ENCODE data around the gene JPH2. TPM values are rescaled to one million over a fixed set of nuclear protein-coding genes. Genes with fewer than 3 reads are reported as not detected.
A peak's percentile ranks its signal among the peaks of the same experiment; 100 is the strongest.

JPH2 gene
- total RNA-seq, 1 donor from 2014 or later: 0.12 TPM

DNA sequence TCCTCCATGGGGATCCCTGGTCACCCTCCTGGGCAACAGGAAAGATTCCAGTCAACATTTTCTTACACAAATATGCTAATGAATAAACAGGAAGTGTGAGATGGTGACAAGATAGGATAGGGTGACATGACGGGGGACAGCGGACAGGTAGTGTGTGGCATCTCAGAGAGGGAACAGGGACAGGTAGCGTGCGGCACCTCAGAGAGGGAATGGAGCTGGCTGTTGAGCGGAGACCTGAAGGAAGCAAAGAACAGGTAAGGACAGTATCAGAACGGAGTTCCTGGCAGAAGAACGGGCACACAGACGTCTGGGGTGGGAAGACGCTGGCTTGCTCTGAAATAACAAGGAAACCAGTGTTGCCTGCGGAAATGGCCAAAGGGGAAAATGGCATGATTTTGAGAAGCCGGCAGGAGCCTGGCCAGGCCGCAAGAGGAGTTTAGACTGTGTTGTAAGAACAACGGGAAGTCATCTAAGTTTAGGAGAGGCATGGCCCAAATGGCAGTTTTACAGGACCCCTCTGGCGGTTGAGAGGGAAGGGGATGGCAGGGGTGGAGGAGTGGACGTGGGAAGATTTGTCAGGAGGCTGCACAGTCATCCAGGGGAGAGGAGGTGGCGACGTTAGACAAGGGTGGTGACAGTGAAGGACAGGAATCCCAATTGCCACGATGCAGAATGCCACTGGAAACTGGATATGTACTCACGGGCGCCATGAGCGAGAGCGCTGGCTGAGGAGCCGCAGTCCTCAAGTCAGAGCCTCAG, 111.6 kb downstream of the JPH2 start:
- H3K4me3 Mint-ChIP-seq (ENCODE audit: low read depth): no peak overlapping the region
- DNase-seq (ENCODE audit: low spot score, unreplicated experiment): no peak
- no peaks in the 10 kb centered on the region for H3K36me3 Mint-ChIP-seq (ENCODE audit: insufficient read depth)
- H3K27me3 Mint-ChIP-seq: peaks cover 7% of the 10 kb centered on the region
- TF ChIP-seq, protein P1, sequence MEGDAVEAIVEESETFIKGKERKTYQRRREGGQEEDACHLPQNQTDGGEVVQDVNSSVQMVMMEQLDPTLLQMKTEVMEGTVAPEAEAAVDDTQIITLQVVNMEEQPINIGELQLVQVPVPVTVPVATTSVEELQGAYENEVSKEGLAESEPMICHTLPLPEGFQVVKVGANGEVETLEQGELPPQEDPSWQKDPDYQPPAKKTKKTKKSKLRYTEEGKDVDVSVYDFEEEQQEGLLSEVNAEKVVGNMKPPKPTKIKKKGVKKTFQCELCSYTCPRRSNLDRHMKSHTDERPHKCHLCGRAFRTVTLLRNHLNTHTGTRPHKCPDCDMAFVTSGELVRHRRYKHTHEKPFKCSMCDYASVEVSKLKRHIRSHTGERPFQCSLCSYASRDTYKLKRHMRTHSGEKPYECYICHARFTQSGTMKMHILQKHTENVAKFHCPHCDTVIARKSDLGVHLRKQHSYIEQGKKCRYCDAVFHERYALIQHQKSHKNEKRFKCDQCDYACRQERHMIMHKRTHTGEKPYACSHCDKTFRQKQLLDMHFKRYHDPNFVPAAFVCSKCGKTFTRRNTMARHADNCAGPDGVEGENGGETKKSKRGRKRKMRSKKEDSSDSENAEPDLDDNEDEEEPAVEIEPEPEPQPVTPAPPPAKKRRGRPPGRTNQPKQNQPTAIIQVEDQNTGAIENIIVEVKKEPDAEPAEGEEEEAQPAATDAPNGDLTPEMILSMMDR (IDR thresholded peaks at IDR 0.05; ENCODE audit: unreplicated experiment): no peak
- no peaks in the 10 kb centered on the region for H3K4me1 Mint-ChIP-seq (ENCODE audit: low read depth)
- no peaks in the 10 kb centered on the region for H3K9me3 Mint-ChIP-seq (ENCODE audit: low read depth)
- H3K27ac Mint-ChIP-seq: no peak overlapping the region

DNA sequence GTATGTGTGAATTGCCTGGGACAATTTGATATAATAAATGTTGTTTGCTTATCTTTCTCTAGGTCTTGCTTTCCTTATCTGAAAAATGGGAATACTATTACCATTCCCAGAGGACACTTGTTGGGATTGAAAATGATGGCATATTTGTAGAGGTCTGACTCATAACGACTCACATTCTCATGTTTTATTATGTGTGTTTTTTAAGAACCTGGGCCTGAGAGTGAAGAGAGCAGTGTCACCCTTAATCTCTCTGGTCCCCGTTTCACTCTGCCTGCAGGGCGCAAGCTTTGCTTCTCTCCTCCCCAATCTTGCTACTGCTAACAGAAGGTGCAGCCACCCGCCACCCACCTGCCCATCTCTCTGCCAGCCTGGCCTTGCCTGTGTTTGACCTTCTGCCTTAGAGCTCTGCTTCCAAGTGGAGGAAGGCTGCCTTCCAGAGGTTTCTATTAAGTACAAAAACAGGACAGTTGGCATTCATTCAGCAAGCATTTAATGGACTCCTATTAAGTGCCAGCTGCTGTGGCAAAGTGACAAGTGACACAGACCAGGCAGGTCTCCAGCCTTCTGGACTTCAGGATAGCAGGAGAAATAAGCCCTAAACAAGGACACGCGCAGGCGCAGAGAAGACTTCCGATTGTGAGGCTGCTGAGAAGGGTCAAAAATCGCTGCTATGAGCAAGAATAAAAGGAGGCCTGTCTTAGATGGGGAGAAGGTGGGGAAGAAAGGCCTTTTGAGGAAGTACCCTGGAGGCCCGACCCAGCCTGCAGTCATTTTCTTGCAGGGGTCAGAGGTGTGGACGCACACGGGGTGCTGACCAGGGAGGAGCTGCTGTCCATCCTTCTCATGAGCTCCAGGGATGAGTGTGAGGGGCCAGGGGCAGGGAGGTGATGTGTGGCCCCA, 112.5 kb downstream of the JPH2 start:
- Mint-ChIP-seq H3K4me3 (ENCODE audit: low read depth) (no peak overlapping the region), H3K4me1 (ENCODE audit: low read depth) (no peaks in the 10 kb centered on the region)

DNA sequence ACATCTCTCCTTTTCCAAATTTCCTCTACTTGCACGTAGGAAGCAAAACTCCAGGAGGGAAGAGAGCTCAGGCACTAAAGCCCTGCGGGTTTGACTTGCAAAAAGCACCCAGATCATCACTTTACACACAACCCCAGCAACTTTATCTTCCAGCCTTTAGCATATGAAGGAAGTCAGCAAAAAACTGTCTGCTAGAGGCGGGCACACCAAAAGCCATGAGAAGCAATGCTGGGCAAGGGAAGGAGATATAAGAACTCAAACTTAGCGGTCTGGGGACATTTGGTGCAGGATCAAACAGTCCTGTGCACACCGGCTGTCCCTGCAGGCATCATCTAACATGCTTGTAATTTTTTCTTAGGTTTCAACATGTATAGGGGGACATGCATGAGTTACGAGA, 113.3 kb downstream of the JPH2 start:
- H3K36me3 Mint-ChIP-seq (ENCODE audit: insufficient read depth): no peaks in the 10 kb centered on the region
- H3K4me3 Mint-ChIP-seq (ENCODE audit: low read depth): no peak overlapping the region
- H3K27me3 Mint-ChIP-seq: peaks cover 7% of the 10 kb centered on the region
- TF ChIP-seq, protein P1 (IDR thresholded peaks at IDR 0.05; ENCODE audit: unreplicated experiment): no peak
- H3K4me1 Mint-ChIP-seq (ENCODE audit: low read depth): no peaks in the 10 kb centered on the region
- DNase-seq (ENCODE audit: low spot score, unreplicated experiment): peak; percentile 2
- H3K27ac Mint-ChIP-seq: no peak overlapping the region
- no peaks in the 10 kb centered on the region for H3K9me3 Mint-ChIP-seq (ENCODE audit: low read depth)

More for the DNA sequence above, 112.5 kb downstream of the JPH2 start:
- H3K27ac Mint-ChIP-seq: no peak overlapping the region
- H3K36me3 Mint-ChIP-seq (ENCODE audit: insufficient read depth): no peaks in the 10 kb centered on the region
- H3K27me3 Mint-ChIP-seq: peaks cover 7% of the 10 kb centered on the region
- DNase-seq (ENCODE audit: low spot score, unreplicated experiment): no peak
- TF ChIP-seq, protein P1 (IDR thresholded peaks at IDR 0.05; ENCODE audit: unreplicated experiment): no peak
- no peaks in the 10 kb centered on the region for H3K9me3 Mint-ChIP-seq (ENCODE audit: low read depth)

DNA sequence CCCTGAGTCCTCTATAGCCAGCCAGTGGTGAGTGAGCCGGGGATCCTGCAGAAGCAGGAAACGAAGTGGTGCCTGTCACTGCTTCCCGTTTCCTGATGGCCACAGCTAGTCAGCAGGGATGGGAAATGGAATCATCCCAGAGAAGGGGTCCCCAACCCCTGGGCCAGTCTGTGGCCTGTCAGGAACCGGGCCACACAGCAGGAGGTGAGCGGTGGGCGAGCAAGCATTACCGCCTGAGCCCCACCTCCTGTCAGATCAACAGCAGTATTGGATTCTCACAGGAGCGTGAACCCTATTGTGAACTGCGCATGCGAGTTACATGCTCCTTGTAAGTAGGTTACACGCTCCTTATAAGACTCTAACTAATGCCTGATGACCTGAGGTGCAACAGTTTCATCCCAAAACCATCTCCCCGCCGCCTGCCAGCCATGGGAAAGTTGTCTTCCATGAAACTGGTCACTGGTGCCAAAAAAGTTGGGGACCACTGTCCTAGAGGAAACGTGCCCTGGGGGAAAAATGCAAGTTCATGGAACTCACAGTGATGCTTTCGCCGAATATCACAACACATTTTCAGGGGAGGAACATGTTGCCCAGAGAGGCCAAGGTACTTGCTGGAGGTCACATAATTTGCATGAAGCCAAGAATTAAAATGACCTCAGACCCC, 113.8 kb downstream of the JPH2 start:
- DNase-seq (ENCODE audit: low spot score, unreplicated experiment): peak; percentile 4
- no peak overlapping the region for H3K4me3 Mint-ChIP-seq (ENCODE audit: low read depth)

More for the DNA sequence above, 113.8 kb downstream of the JPH2 start:
- no peaks in the 10 kb centered on the region for H3K4me1 Mint-ChIP-seq (ENCODE audit: low read depth)
- H3K9me3 Mint-ChIP-seq (ENCODE audit: low read depth): no peaks in the 10 kb centered on the region
- peaks cover 4% of the 10 kb centered on the region for H3K27me3 Mint-ChIP-seq
- no peaks in the 10 kb centered on the region for H3K36me3 Mint-ChIP-seq (ENCODE audit: insufficient read depth)
- no peak overlapping the region for H3K27ac Mint-ChIP-seq
- TF ChIP-seq, protein P1 (IDR thresholded peaks at IDR 0.05; ENCODE audit: unreplicated experiment): no peak

Data from progenitor cell of endocrine pancreas (in vitro differentiated cells).